Cerebellar cortex (tissue), 1 donor: Measurements from ENCODE around the gene SPOCK2.
A peak's percentile ranks its signal among the peaks of the same experiment; 100 is the strongest.

Source experiments
- DNase-seq: peaks from one replicate; pipeline ENCODE4 v3.0.0-alpha.2; 2015; ENCODE audit warnings: low spot score

The SPOCK2 gene

DNA sequence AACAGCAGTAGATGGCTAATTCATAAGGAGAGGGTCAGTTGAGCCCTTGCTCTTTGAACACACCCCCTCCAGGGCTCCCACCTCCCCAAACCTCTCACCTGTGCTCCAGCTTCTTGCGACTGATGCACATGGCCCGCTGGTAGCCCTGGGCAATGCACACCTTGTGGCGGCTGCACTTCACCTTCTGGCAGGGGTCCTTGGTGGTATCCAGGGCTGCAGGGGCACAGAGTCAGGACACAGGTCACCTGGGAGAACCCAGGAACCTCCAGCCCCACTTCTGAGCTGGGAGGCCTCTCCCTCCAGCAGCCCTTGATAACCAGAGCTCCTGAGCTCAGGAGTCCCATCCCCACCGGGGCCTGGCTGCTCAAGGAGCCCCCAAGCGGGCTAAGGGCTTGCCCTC is 16.3 kb downstream of the SPOCK2 start:
- DNase-seq: no peak

DNA sequence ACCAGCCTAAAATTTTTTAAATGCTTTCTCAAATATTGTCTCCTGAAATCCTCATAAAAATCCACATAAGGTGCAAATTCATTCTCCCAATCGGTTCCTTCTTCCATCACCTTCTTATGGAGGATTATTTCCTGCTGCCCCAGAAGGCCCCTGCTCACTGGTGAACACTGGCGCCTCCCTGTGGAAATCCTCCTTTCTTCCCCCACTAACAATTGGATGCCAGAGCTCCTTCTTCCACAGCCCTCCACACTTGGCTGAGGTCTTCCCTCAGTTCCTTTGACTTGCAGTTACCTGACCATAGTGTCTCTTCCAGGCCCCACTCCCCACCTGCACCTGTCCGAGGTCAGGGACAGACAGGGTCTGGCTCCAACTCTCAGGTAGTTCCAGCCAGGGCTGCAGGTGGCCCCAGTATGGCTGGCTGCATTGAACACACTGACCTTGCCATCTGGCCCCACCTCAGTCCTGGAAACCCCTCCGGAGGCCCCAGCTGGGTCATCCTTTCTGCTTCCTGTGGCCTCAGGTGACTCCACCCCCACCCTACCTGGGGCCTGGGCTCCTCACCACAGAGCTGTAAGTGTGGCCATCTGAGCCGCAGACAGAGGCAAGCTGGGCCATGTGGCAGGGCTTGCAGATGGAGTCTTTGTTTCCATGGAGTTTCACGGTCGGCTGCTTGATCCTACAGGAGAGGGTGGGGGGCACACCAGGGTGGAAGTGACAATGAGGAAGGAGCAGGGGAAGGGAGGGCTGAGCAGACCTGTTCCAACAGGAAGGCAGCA is 18.4 kb downstream of the SPOCK2 start:
- peak; percentile 64 for DNase-seq

DNA sequence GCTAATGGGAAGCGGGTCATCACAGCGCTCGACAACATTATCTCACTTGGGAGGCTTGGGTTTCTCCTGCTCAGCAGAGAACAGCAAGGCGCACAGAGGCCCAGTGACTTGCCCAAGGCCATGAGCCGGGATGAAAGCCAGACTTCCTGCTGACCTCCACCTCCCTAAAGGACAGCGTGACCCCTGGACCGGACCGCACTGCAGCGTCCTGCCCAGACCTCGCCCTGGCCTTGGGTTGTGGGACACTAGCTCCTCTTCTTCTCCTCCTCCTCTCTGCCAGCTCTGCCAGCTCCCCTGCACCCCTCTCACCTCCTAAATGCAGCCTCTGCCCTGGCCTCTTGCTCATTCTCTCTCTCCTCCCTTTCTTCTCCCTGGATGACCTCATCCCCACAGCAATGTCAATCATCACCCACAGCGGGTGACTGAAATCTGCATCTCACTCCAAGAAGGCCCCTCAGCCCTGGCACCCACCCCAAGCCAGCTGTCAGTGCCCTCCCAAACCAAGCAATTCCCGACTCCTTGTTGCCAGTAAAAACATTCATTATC is 19.4 kb downstream of the SPOCK2 start:
- DNase-seq: no peak

DNA sequence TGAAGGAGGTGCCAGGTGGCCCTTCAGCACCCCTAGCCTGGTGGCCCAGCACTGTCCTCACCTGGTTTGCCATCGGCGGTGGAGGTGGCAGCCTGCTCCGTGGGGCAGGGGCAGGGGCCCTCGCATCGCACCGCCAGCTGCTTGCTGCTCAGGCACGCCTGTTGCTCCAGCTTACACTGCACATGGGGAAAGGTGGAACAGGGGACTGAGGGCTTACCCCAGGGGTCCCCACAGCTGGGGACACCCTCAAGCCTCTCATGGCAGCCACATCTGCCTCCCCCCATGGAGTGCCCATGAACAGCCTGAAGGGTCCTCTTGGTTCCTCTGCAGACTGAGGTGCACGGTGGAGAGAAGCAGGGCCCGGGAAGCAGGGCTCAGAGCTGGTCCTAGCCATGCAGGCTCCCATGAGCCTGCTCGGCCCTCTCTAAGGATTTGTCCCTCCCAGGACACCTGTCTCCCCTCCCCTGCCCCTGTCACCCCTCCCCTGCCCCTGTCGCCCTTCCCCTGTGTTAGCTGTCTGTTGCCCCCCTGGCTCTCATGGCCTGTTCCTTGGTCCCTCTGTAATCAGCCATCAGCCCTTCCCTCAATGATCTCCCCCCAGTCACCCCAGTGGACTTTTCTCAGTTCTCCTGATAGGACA is 20.1 kb downstream of the SPOCK2 start:
- no peak for DNase-seq

DNA sequence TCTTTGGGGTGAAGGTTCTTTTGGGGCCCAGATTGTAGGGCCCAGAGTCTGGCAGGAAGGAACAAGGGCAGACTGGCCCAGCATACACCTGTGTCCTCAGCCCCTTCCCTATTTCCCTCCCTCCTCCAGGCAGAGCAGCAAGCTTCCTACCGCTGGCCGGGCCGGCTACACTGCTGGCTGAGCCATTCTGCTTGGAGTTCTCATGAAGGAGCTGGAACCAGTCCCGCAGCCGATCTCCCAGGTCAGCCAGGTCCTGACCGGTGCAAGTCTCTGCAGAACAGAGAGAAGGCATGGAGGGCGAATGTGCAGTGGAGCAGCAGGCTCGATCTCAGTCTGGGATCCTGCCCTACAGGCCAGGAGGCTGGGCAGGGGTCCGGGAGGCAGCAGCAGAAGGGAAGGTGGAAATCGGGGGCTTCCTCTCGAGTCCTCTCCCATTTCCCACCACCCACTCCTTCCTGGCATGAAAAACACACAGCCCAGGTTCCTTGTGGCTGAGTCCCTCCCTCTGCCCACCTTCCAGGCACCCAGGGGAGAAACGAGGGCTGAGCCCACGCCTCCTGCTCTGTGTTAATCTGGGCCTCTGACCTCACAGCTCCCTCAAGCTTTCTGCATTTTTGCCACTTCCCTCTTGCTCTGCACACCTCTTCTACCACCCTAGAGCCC is 20.8 kb downstream of the SPOCK2 start:
- no peak for DNase-seq

DNA sequence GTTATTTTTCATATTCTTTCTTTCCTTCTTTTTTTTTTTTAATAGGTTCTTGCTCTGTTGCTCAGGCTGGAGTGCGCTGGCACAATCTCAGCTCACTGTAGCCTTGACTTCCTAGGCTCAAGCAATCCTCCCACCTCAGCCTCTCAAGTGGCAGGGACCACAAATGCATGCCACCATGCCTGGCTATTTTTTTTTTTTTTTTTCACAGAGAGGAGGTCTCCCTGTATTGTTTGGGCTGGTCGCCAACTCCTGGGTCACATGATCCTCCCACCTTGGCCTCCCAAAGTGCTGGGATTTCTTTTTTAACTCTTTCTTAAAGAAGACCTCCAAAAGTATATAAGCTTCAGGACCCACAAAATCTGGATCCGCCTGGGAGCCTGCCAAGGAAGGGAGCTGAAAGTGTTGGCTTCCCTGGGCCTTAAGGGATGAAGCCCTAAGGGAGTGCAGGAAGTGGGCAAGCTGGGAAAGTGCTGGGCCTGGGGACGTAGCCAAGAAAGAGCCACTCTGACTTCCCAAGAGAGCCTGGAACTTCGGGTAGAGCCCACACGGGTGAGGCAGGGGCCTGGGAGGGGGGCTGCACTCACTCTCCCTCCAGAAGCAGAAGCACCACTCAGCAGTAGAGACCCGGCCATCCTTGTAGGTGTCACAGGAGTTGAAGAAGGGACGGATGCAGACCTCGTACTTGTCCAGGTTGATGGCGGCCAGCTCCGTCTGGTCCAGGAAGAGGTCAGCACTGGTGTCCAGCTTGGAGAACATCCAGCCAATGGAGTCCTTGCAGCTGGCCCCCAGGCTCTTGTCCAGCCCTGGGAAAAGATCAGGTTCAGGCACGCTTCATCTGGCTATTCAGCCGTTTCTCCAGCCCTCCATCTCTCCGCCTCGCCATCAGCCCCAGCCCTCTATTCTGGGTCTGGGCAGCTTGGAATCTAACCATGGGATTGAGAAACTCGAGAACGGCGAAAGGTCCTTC is 21.8 kb downstream of the SPOCK2 start:
- peak; percentile 59 for DNase-seq

DNA sequence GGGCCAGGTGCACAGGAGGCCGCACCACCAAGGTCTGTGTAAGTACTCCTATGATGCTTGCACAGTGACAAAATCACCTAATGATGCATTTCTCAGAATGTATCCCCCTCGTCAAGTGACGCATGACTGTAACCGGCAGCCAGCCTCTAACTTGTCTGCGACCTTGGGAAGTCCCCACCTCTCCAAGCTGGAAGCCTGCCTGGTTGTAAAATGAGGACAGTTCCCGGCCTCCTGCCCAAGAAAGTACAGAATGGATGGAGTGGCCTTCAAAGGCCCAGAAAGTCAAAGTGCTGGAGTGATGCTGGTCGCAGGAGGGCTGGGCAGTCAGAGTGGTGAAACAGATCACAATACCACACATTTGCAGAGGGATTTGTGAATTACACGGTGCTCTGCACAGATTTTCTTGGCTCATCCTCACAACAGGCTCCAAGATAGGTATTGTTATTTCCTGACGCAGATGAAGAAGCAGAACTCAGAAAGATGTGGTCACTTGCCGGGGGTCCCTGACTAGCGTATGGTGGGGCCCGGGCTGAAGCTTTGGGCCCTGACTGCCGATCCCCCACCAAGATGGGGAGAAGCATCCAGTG is 22.8 kb downstream of the SPOCK2 start:
- DNase-seq: no peak

DNA sequence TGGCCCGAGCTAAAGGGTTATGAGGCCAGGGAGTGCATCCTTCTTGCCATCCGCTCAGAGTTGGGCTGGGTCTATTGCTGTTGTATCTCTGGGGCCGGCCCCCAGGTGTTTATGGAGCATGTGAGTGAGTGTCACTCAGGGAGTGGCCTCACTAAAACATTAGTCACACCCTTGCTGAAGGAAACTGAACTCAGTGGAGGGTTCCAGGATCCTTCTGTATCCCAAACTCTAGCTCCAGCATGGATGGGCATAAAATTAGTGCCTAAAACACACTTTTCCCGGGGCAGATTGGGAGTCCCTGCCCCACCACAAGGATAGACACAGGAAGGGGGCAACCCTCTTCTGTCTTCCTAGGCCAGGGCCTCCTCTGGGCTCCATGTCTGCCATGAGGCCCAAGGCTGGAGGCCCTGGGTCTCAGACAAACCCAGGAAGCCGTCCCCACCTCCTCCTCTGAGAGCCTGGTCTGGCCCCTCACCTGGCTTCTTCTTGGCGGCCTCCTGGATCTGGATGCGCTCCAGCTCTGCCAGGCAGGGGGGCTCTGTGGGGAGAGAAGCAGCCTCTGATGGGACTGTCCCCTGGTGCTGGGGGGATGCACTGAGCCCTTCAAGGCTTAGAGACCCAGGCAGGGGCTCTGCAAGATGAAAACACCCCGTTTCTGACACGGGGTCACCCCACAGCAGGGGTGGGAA is 24.5 kb downstream of the SPOCK2 start:
- DNase-seq: no peak

DNA sequence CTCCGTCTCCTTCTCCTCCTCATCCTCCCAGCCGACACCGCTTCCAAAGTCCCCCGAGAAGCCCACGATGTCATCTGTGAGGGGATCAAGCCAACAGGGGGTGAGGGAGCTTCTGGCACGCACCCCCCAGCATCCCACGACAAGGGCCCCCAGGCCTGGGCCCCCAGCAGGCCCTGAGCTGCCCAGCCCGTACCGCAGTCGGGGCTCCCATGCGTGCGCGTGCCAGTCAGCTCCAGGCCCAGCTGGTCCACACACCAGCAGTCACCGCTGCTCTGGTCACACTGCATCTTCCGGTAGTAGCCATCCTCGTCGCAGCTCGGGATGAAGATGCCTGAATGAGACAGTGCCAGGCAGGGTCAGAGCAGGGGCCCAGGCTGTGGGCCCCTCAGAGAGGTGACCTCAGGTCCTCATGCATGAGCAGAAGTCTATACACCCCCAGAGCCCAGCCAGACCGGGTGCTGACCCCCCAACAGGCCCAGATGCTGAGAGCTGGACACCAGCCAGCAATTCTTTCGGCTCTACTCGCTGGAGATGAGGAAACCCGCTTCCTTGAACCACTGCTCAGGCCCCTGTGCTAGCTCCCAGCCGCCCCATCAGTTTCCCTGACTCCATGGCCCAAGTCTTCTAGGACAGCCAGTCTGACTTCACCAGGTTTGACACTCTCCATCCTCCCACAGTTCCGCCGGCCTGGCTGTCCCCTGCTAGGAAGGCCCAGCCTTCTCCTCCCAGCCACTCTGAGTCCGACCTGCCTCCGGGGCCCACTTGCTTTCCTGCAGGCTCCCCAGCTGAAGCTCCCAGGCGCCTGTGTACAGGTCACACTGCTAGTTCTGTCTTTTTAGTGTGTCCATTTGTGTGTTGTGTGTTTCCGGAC is 25.3 kb downstream of the SPOCK2 start:
- no peak for DNase-seq

DNA sequence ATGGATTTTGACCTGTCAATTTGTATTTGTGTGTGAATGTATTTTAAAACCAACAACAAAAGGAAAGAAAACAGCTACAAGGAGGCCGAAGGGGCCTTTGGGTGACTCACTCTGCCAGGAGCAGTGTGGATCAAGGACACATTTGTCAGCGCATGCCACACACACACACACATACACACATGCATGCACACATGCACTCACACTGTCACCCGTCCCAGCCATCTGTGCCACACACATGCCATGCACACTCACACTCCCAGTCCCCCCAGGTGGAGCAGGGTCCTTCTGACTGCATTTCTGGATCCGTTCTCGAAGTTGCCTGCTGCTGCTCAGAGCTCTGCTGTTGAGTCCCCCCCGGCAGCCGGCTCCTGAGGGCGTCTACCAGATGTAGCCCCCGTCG is 26.0 kb downstream of the SPOCK2 start:
- no peak for DNase-seq

DNA sequence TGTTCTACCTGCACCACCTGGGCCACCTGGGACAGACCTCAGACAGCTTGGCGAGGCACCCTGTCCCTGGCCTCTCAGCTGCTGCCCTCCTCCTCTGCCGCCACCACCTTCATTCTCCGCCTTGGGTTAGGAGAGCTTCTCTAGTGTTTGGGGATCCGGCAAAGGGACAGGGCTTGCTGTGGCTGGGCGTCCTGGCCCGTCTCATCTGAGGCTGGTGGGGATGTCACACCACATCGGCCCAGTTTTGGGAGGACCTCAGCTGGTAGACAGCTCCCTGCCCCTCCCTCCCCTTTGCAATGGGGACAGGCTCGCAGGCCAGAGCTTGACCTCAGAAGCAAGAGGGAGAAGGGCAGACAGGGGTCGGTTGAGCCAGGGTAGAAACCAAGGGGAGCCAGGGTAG is 26.4 kb downstream of the SPOCK2 start:
- DNase-seq: no peak

DNA sequence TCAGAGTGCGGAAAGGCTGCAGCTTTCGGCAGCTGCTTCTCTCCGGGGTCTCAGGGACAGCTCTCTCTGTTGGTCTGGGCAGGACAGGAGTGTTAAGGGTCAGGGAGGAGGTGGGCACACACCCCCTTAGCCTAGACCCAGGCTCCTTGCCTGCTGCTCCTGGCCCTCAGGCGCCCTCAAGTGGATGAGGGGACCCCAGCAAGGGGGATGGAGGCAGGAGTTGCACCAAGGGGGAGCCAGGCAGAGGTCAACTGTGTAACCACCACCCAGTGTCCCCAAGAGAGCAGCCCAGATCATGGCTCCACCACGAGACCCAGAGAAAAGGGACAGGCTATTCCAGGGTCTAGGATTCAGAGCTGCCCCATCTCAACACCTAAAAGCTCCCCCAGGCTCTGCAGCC is 26.9 kb downstream of the SPOCK2 start:
- DNase-seq: no peak

DNA sequence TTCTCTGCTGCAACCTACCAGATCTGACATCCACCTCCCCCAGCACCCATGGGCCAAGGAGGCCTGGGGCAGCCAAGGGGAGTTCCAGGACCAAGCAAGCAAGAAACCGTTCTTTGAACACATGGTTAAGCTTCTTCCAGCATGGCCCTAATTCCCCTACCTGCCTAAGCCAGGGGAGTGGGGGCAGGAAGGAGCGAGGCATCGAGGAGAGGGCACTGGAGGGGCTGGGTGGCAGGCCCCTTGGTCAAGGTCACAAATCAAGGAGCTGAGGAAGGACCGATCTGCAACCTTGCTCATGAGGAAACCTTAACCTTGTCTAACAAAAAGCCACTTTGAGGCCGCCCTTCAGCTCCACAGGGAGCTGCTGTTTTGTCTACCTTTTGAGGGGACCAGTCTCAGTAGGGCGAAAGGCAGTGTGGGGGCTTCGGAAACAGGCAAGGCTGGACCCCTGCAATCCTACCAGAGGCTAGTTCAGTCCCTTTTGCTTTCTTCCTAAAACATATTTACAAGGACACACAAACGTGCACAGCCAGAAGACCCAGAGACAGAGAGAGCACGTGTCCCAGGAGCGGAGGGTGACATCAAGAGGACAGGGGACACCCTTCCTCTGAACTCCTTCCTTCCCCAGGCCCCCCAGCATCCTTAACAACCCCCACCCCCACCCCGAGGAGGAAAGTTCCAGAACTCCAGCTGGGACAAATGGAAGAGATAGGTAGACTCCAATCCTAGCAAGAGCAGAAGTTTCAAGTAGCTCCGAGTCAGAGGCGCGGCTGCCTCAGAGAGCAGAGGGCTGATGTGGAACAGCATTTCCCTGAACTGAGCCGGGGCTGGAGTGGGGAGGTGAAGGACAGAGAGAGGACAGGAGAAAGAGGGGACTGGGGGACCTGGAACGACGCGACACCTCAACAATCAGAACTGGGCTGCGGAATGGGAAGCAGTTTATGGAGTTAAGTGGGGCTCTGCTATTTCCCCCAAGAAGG is 28.2 kb downstream of the SPOCK2 start:
- DNase-seq: no peak

DNA sequence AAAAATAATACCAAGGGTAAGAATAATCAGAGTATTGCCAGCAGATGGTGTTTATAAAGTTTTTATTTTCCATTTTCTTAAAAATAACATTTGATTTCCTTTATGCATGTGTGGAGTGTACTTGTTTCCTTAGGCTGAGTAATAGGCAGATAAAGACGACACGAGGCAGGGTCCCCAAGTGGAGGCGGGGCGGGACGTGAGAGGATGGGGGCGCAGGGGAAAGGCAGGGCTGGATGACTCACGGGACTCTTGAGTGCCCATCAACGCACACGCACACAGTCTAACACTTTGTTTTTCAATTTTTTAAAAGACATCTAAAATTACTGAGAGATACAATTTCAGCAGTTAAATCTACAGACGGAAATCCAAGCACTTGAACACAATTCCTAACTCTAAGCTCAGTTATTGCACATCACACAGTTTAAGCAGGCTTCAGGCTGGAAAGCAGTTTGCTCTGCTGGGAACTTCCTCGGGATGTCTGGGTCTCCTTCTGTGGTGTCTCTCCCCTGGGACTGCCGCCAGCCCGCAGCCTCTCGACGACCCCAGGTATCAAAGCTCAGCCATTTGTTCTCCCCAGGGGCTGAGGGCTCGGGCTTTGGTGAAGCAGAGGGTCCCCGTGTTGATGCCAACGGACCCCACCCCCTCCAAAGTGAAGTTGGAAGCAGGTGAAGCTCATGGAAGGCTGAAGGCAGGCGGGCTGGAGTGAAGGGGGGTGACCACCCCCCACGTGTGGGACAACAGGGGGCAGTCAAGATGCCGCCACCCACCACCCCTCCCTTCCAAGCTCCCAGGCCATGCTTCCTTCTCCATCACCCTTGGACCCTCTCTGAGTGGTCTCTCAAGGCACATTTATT is 29.1 kb downstream of the SPOCK2 start:
- no peak for DNase-seq

DNA sequence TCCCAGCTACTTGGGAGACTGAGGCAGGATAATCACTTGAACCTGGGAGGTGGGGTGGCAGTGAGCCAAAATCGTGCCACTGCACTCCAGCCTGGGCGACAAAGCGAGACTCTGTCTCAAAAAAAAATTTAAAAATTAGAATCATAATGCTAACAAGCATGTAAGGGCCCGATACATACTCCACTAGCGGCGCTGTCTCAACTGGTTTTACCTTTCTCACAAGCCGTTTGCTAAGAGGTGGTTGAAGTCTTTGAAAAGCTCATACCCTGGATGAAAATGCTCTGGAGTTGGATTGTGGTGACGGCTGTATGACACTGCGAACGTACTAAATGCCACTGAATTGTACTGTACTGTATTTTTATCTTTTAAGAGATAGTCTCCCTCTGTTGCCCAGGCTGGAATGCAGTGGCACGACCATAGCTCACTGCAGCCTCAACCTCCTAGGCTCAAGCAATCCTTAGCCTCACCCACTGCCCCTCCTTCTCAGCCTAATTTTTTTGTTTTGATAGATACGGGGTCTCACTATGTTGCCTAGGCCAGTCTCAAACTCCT is 29.9 kb downstream of the SPOCK2 start:
- no peak for DNase-seq

DNA sequence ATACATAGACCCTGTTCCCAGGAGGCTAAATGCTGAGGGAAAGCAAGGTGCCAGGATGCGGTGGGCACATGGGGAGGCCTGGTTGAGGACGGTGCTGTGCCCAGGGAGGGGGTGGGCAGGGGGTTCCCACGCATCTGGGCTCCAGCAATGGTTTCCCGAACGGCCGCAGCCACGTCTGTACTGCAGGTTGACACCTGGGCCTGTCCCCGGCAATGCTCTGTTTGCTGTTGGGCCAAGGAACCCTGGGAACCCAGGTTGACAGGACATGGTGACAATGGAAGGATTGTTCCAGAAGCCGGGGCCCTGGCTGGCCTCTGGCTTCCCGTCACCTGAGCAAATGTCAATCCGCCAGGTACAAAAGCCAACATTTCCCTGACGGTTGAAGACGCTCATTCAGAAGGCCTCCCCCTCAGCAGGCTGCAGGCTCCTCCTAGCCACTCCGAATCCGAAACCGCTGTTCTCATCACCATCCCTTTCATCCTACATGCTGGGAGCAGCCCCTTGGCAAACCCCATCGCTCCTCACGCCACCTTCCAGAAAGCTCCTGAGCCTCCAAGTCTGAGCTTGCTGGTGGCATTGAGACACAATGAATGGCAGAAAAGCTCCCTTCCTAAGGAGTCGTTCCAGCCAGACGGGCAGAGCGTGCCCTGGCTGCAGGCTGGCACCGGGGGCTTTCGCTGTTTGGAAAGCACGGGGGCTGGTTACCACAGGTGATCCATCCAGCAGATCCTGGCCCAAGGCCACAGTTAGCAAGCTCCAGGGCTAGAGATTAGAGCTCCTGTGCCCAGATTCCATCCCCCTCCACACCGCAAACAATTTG is 31.2 kb downstream of the SPOCK2 start:
- DNase-seq: peak; percentile 40
